HepG2 (cell line): ENCODE results near the gene ZNF230. TPM values are rescaled to one million over a fixed set of nuclear protein-coding genes. Genes with fewer than 3 reads are reported as not detected.

Experiments
- AKAP8 ChIP-seq: sonication (generic); formaldehyde crosslinking; IDR thresholded peaks from 2 replicates; pipeline ENCODE4 v1.5.1; 2020; ENCODE audit warnings: mild to moderate bottlenecking, missing genetic modification reagents
- GFI1 ChIP-seq: sonication (generic); formaldehyde crosslinking; IDR thresholded peaks from 2 replicates; pipeline ENCODE4 v1.5.0; 2020; ENCODE audit warnings: missing genetic modification reagents, mild to moderate bottlenecking, borderline replicate concordance
- HIVEP1 ChIP-seq: sonication (generic); formaldehyde crosslinking; IDR thresholded peaks from 2 replicates; pipeline ENCODE4 v1.4.0; 2020; ENCODE audit warnings: mild to moderate bottlenecking, missing genetic modification reagents
- KIAA2018 ChIP-seq: sonication (generic); formaldehyde crosslinking; IDR thresholded peaks from 2 replicates; pipeline ENCODE4 v1.5.0; 2020; ENCODE audit warnings: mild to moderate bottlenecking, missing genetic modification reagents, borderline replicate concordance
- KLF11 ChIP-seq: IDR thresholded peaks from 2 replicates; pipeline ENCODE4 v1.6.1; 2016; ENCODE audit warnings: missing compliant biosample characterization
- KMT2B ChIP-seq: IDR thresholded peaks from 2 replicates; pipeline ENCODE4 v1.6.1; 2016; ENCODE audit warnings: missing genetic modification reagents, missing compliant biosample characterization
- MEIS2 ChIP-seq: sonication (generic); formaldehyde crosslinking; IDR thresholded peaks from 2 replicates; pipeline ENCODE4 v1.9.0; 2021; ENCODE audit warnings: mild to moderate bottlenecking, missing genetic modification reagents
- MXD1 ChIP-seq: sonication (generic); formaldehyde crosslinking; IDR thresholded peaks from 2 replicates; pipeline ENCODE4 v1.4.0; 2020; ENCODE audit warnings: mild to moderate bottlenecking, missing genetic modification reagents
- NR2C2 ChIP-seq: sonication (generic); formaldehyde crosslinking; IDR thresholded peaks from 2 replicates; pipeline ENCODE4 v1.4.0; 2020; ENCODE audit warnings: missing genetic modification reagents, mild to moderate bottlenecking, moderate library complexity, borderline replicate concordance
- NRL ChIP-seq: sonication (generic); formaldehyde crosslinking; IDR thresholded peaks from 2 replicates; pipeline ENCODE4 v1.5.0; 2020; ENCODE audit warnings: missing genetic modification reagents, mild to moderate bottlenecking, moderate library complexity, borderline replicate concordance
- PAF1 ChIP-seq: IDR thresholded peaks from 2 replicates; pipeline ENCODE4 v1.6.1; 2016; ENCODE audit warnings: missing genetic modification reagents, missing compliant biosample characterization
- PHF8 ChIP-seq: sonication (generic); formaldehyde crosslinking; IDR thresholded peaks from 2 replicates; pipeline ENCODE4 v1.5.0; 2020; ENCODE audit warnings: missing genetic modification reagents
- POLR2A ChIP-seq, 2 experiments: IDR thresholded peaks; 2 replicates each; pipeline ENCODE4 v1.6.1; 2011; ENCODE audit warnings: low read depth in 2 of 2, low read length in 2 of 2, mild to moderate bottlenecking in 1 of 2, moderate library complexity in 1 of 2; ENCODE audit not compliant: insufficient read depth in 1 of 2
- RFX3 ChIP-seq: IDR thresholded peaks from 2 replicates; pipeline ENCODE4 v1.6.1; 2016; ENCODE audit warnings: missing biosample characterization, missing genetic modification reagents
- TBX2 ChIP-seq: sonication (generic); formaldehyde crosslinking; IDR thresholded peaks from 2 replicates; pipeline ENCODE4 v1.5.0; 2020; ENCODE audit warnings: missing genetic modification reagents, mild to moderate bottlenecking, borderline replicate concordance
- TCF7L2 ChIP-seq: IDR thresholded peaks from 2 replicates; pipeline ENCODE4 v1.6.1; 2011; ENCODE audit warnings: mild to moderate bottlenecking, low read depth, low read length, moderate library complexity
- ZNF264 ChIP-seq: sonication (generic); formaldehyde crosslinking; IDR thresholded peaks from 2 replicates; pipeline ENCODE4 v1.4.0; 2020; ENCODE audit warnings: missing genetic modification reagents
- ZNF546 ChIP-seq: sonication (generic); formaldehyde crosslinking; conservative IDR thresholded peaks from 2 replicates; pipeline ENCODE4 v1.8.1; 2023; ENCODE audit warnings: mild to moderate bottlenecking, missing genetic modification reagents
- ZNF614 ChIP-seq: IDR thresholded peaks from 2 replicates; pipeline ENCODE4 v1.6.1; 2018; ENCODE audit warnings: missing biosample characterization, missing genetic modification reagents, inconsistent platforms, borderline replicate concordance
- ZNF816 ChIP-seq: sonication (generic); formaldehyde crosslinking; IDR thresholded peaks from 2 replicates; pipeline ENCODE4 v1.8.0; 2022; ENCODE audit warnings: missing genetic modification reagents, mild to moderate bottlenecking, borderline replicate concordance
- polyA plus RNA-seq, 8 experiments: library from polyadenylated mRNA; depleted of rRNA in 3 of 8; stranded (reverse) in 7 of 8; unstranded in 1 of 8; fragments of >200 nt; fragmentation: Illumina TruSeq in 4 of 8; extraction: Trizol in 4 of 8; gene quantifications; 2 replicates each; pipeline versions ENCODE4 v1.2.1 to v1.2.3, GENCODE V29; 2011 to 2016; ENCODE audit warnings: low read depth in 4 of 8, missing spikeins in 1 of 8, mixed read lengths in 1 of 8; ENCODE audit not compliant: insufficient read depth in 1 of 8
- total RNA-seq, 5 experiments: library from RNA; depleted of rRNA; stranded (reverse); fragments of >200 nt; fragmentation: Illumina TruSeq; extraction: Trizol; gene quantifications; 2 replicates each; pipeline ENCODE4 v1.2.3, GENCODE V29; 2016; ENCODE audit warnings: low read depth in 1 of 5

Gene ZNF230
- total and polyA plus RNA-seq, 2 of the 13 experiments (the other 11 are each of a cell fraction or from before 2014, with no cell fraction given), result 2.4 to 5.5 TPM

GRCh38 chr19:44002566-44003460 lies at the start of gene ZNF230 (continued):
- TF ChIP-seq KIAA2018 (CRISPR knock-in tag), result no peak
- TF ChIP-seq KLF11, result no peak
- peak; percentile 25; the same call in 1 of the 2 replicates for TF ChIP-seq TBX2 (CRISPR knock-in tag)
- no peak for TF ChIP-seq NRL
- TF ChIP-seq HIVEP1 (CRISPR knock-in tag), result no peak
- TF ChIP-seq ZNF264 (CRISPR knock-in tag), result peak; percentile 70; the same call in 1 of the 2 replicates
- TF ChIP-seq ZNF546 (CRISPR knock-in tag), result 0 out of 2 replicates have a peak, but pooled peaks have one; percentile 42
- TF ChIP-seq ZNF614 (CRISPR knock-in tag), result no peak
- TF ChIP-seq MEIS2 (CRISPR knock-in tag), result peak; percentile 57; the same call in 1 of the 2 replicates
- peak; percentile 57 to 58; a peak in 3 of 4 replicates for TF ChIP-seq POLR2A (IDR thresholded peaks at IDR 0.05; ENCODE audit: insufficient read depth in 1 of 2, low read depth in 2 of 2, low read length in 2 of 2)
- peak; percentile 82; the same call in 1 of the 2 replicates for TF ChIP-seq KMT2B
- peak; percentile 97 for TF ChIP-seq NR2C2 (CRISPR knock-in tag)
- TF ChIP-seq PHF8 (CRISPR knock-in tag), result peak; percentile 74
- no peak; the same call in 1 of the 2 replicates for TF ChIP-seq RFX3
- TF ChIP-seq MXD1 (CRISPR knock-in tag), result no peak
- no peak for TF ChIP-seq ZNF816 (CRISPR knock-in tag)
- TF ChIP-seq GFI1 (CRISPR knock-in tag), result no peak
- no peak for TF ChIP-seq TCF7L2
- no peak for TF ChIP-seq PAF1 (CRISPR knock-in tag)
- no peak for TF ChIP-seq AKAP8 (CRISPR knock-in tag)
